ENCODE measurements around the gene FBXO24.

DNA sequence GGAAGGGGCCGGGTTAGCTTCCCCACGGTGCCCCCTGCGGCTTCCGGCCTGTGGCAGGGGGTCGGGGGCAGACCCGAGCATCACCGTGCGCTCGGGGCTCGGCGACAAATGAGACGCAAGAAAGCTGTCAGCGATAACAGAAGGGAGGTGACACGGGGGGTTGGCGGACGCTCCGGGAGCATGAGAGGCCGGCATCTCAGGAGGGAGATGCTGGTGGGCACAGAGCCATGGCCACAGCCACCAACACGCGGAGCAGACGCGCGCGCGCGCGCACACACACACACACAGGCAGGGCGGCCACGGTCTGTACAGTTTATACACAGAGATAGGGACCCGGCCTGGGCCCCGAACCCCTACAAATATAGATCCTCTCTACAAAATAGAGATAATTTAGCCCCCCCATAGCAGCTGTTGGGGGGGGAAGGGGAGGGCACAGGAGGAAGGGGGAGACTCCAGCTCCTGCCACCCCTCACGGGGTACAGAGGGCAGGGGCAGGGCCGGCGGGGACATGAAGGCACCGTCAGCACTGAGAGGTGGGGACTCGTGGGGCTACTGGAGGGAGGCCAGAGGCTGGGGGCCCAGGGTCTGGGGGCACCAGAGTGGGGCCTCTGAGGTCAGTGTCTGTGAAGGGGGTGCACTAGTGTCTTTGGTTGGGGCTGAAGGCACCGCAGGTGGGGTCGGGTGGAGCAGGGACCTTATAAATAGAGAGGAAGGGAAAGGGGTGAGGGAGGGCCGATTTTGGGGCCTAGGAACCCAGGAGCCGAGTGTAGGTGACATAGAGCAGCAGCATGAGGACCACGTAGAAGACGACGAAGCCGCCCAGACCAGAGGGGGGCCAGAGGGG lies 11.5 kb upstream of the FBXO24 start:
- TF ChIP-seq, protein P1, sequence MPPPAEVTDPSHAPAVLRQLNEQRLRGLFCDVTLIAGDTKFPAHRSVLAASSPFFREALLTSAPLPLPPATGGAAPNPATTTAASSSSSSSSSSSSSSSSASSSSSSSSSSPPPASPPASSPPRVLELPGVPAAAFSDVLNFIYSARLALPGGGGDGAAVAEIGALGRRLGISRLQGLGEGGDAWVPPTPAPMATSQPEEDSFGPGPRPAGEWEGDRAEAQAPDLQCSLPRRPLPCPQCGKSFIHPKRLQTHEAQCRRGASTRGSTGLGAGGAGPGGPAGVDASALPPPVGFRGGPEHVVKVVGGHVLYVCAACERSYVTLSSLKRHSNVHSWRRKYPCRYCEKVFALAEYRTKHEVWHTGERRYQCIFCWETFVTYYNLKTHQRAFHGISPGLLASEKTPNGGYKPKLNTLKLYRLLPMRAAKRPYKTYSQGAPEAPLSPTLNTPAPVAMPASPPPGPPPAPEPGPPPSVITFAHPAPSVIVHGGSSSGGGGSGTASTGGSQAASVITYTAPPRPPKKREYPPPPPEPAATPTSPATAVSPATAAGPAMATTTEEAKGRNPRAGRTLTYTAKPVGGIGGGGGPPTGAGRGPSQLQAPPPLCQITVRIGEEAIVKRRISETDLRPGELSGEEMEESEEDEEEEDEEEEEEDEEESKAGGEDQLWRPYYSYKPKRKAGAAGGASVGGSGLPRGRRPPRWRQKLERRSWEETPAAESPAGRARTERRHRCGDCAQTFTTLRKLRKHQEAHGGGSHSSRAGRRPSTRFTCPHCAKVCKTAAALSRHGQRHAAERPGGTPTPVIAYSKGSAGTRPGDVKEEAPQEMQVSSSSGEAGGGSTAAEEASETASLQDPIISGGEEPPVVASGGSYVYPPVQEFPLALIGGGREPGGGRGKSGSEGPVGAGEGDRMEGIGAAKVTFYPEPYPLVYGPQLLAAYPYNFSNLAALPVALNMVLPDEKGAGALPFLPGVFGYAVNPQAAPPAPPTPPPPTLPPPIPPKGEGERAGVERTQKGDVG (CRISPR knock-in tag; IDR thresholded peaks at IDR 0.05) = no peak
- TF ChIP-seq HCFC1 (IDR thresholded peaks at IDR 0.05; ENCODE audit: low read length) = no peak

Data from GM12878 (cell line).